HG03108 (cell line): ENCODE data around the gene WDR18.
A peak's percentile ranks its signal among the peaks of the same experiment; 100 is the strongest.
"Not testable (repeated sequence)": the region's sequence is repeated elsewhere in the genome, so short reads cannot be mapped to it uniquely, and the experiment has no call there.

Experiments
- ATAC-seq: cut with Tn5 transposase; IDR thresholded peaks from one replicate; pipeline ENCODE4 v1.9.1; 2021; ENCODE audit warnings: moderate library complexity; ENCODE audit not compliant: unreplicated experiment

Gene WDR18

DNA sequence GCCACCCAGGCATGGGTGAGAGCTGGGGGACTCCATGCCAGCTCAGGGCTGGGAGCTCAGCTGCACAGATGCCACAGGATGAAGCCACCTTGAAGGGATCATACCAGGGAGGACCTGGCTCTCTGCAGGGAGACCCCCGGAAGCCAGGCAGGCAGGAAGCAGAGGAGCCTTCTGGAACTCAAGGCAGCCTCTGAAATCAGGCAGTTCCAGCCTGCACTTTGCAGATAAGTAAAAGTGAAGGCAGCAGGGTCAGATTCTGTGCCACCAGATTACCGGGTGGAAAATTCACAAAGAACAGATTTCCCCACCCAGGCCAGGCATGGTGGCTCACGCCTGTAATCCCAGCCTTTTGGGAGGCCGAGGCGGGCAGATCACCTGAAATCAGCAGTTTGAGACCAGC, 34.2 kb downstream of the WDR18 start:
- no peak for ATAC-seq

GRCh38 chr19:1018932-1019615, 34.9 kb downstream of the WDR18 start:
- ATAC-seq: no peak

DNA sequence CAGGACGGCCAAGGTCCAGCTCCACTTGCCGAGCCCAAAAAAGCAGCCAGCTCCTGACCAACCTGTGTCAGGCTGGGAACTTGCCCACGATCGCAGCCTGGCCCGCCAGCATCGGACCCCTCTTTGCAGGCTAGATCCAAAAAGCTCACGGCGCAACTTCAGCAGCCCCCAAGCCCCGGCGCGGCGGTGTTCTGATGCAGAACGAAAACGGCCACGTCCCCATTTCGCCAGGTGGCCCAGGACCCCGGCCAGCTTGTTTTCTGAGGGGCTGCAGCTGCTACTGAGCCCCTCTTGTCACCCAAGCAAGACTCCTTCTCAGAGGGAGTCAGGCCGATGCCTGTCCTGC, 35.4 kb downstream of the WDR18 start:
- ATAC-seq: no peak

DNA sequence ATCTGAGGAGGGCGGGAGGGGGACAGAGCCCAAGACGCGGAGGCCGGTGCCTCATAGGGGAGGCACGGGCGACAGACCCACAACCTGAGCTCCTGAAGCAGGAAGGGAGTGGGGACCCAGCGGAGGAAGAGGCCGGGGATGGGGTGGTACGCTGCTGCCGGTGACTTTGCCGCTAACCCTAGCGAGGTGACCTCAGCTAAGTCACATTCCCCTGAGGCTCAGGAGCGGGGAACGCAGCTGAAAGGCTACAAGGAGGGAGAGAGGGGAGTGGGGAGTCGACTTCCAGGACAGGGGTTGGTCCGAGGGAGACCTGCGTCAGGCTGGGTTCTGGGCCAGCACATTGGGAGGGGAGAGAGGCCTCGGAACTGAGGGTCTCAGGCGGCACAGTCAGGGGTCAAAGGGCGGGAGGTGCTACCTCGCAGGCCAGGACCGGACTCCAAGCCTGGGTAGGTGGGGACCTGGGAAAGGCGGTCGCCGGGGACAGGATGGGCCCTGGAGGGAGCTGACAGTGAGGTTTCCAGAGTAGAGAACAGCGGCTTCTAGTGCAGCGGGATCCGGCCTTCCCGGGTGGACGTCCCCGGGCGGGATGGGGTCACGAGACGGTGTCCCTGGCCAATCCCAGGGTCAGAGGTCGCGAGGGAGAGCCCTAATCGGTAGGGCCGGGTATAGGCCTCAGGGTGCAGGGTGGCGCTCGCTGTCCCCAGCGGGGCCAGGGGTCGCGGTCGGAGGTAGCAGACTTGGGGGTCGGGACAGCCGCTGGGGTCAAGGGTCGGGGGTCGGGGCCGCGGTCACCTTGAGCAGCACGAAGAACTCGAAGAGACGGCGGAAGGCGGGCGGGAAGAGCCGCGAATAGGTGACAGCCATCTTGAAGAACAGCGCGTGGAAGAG, 36.1 kb downstream of the WDR18 start:
- ATAC-seq: no peak

GRCh38 chr19:1020868-1021425, 36.8 kb downstream of the WDR18 start, which contains the start of gene TMEM259:
Gene TMEM259 (minus strand): TSS chr19:1021123. CDS start chr19:1020996, 127 bp downstream.
- ATAC-seq: peak; percentile 79

GRCh38 chr19:1023883-1024188, 39.7 kb downstream of the WDR18 start:
- not testable (repeated sequence) for ATAC-seq

GRCh38 chr19:1025080-1025479, 40.9 kb downstream of the WDR18 start:
- ATAC-seq: not testable (repeated sequence)

DNA sequence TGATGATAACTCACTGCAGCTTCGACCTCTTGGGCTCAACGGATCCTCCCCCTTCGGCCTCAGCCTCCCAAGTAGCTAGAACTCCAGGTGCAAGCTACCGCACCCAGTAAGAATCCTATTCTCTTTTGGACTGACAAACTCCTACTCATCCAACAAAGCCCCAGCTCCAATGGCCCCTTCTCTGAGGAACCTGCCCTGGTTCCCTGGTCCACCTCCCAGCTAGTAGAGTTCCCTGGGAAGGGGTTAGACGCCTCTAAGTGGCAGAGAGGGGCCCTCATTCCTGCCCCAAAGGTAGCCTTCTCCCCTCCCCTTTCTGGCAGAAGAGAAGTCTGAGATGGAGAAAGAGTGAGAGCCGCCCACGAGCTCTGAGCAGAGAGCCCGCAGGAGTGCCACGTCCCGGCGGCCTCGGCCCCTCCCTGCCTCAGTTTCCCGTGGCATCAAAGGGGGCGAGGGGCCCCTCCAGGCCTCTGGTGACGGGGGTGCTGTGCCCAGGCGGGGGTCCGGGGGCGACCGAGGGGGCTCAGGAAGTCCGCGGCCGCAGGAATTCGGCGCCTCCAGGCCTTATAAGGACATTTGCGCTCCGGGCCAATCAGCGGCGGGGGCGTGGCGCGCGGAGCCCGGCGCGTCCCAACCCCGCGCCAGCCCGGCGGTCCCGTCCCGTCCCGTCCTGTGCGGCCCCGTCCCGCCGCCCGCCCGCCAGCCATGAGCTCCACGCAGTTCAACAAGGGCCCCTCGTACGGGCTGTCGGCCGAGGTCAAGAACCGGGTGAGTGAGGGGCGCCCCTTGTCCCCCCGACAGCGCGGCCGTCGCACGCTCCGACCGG, 42.0 kb downstream of the WDR18 start, which contains the start of gene CNN2:
Gene CNN2, plus strand, starts transcription at position 649 of the 823 bp plus-strand sequence. Its CDS starts 54 bp downstream, at position 703.
- peak; percentile 55 for ATAC-seq

DNA sequence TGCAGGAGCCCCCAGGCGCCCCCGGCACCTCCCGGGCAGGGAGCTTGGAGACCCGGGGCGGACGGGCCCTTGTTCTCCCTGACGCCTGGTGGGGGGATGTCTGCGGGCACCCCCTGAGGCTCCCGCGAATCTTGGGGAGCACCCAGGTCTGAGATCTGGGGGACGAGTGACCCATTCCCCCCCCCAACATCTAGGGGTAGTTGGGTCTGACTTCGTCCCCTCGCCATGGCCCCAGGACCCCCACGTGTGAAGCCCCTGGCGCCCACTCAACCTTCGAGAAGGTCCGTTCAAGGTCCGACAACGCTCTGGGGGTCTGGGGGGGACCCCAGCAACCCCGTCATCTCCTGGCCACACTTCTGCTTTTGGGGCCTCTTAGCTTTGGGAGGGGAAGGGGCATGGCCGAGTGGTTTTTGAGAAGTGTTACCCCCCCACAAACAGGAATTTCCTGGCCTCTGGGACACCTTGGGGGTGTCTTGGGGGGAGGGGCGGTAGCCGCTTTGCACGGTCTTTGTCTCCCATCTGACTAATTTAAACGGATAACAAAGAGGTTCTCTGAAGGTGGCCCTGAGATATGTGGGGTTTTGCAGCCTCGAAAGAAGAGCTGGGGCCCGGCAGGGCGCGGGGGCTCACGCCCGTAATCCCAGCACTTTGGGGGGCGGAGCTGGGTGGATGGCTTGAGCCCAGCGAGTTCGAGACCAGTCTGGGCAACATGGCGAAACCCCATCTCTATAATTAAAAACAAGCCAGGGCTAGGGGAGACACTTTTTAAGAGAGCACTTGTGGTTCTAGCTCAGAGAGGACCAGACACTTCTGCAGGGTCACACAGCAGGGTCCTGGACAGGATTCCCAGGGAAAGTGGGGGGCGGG, 42.9 kb downstream of the WDR18 start:
- ATAC-seq: no peak

GRCh38 chr19:1027650-1028061, 43.5 kb downstream of the WDR18 start:
- no peak for ATAC-seq

DNA sequence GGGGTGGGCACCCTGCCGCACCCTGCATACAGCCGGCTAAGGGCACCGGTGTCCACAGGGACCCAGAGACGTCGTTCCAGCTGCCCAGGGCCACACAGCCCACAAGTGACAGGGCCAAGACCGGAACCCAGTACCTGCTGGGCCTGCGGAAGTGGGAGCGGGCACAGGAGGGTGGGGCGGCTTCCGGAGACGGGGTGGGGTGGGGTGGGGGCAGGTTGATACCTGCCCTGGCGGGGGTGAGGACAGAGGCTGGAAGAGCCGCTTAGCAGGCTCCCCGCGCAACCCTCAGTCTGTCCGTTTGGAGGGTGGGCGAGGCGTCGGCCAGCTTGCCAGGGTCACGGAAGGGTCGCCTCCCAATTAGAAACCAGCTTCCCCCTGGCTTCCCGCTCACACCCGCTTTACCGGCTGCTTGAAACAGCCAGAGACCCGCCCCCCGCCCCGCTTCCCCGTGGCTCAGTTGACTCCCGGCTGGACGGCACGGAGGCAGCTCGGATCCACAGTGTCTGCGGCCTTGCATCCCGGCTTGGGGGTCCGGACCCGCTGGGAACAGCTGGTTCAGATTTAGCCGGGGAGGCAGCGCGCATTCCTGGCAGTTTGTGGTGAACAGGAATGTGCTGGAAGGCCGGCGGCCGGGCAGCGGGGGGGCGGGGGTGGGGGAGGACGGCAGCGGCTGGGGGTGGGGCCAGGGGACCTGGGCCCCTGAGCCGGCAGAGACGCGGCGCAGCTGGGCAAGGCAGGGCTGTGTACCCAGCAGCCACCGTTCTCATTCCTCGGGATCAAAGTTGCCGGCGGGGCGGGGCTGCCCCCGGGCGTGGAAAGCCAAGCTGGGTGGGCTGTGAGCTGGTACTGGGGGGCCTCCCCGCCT, 44.1 kb downstream of the WDR18 start:
- no peak for ATAC-seq

DNA sequence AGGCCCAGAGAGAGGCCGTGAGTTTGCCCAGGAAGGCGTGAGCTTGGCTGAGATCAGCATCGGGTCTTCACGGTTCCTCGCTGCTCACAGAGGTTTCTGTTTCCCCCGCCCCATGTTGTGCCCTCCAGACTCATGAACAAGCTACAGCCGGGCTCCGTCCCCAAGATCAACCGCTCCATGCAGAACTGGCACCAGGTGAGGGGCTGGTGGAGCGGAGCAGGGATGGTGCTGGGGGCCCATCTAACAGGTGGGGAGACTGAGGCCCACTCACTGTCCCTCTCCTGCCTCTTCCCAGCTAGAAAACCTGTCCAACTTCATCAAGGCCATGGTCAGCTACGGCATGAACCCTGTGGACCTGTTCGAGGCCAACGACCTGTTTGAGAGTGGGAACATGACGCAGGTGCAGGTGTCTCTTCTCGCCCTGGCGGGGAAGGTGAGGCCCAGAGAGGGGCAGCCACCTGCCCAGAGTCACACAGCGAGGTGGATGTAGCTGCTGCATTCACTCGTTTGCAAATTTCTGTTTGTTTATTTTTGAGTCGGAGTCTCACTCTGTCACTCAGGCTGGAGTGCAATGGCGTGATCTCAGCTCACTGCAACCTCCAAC, 48.2 kb downstream of the WDR18 start:
- ATAC-seq: no peak

GRCh38 chr19:1035998-1036621, 52.0 kb downstream of the WDR18 start:
- ATAC-seq: no peak

GRCh38 chr19:1037621-1038064, 53.5 kb downstream of the WDR18 start:
- ATAC-seq: no peak

GRCh38 chr19:1038978-1039645, 55.0 kb downstream of the WDR18 start:
- no peak for ATAC-seq

DNA sequence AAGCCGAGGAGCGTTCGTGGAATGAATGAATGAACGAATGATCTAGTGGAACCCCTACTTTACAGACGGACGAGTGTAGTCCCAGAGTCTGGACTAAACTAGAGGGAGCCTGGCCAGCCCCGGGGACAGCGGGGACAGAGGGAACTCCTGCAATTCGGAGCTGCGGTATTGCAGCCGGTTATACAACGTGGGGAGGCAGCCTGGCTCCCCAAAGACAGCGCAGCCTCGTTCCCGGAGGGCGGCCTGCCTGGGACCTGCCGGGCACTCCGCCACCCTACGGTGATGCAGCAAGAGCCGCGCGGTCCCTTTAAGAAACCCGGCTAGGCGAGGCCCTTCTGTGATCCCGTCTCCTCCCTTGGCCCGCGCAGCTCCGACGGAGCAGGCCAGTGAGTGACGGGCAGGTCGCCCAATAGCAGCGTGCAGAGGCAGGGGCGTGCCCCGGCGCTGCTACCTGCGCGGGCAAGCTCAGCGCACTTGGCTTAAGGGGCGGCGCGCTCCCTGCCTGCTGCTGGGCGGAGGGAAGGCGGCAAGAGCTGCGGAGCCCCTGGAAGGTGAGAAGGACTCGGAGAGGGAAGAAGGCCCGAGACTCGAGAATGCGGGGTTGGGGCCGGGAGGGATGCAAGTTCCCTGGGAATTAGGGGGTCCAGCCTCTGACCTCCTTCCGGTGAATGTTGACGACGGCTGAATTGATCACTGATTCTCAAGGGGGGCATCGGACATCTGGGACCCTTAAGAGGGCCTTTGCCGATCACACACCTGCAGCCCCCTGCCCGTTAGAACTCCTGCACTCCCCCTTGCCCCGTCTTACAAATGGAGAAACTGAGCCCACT, 55.7 kb downstream of the WDR18 start, which contains the start of gene ABCA7:
Gene ABCA7, plus strand, starts transcription at position 462 of the 830 bp plus-strand sequence. CDS start 1,255 bp downstream, outside the sequence.
- peak; percentile 70 for ATAC-seq
